NCI-H146 (cell line): Measurements from ENCODE around the gene CYYR1.
"Not testable (repeated sequence)": the region's sequence is repeated elsewhere in the genome, so short reads cannot be mapped to it uniquely, and the experiment has no call there.

Experiments used
- DNase-seq: peaks from one replicate; lab custom pipeline; 2025; lab: John Stamatoyannopoulos, UW

CYYR1 gene

DNA sequence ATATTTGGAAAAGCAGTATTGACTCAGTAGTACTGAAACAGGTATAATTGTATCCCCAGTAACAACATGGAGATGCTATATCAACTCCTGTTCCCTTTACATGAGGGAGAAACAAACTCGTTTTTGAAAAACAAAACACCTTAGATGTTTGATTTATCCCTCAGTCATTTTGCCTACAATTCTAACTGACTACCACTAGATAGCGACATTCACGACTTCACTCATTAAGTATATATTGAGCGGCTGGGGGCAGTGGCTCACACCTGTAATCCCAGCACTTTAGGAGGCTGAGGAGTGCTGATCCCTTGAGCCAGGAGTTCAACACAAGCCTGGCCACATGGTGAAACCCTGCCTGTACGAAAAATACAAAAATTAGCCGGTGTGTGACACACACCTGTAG, 83.3 kb downstream of the CYYR1 start:
- DNase-seq: no peak

DNA sequence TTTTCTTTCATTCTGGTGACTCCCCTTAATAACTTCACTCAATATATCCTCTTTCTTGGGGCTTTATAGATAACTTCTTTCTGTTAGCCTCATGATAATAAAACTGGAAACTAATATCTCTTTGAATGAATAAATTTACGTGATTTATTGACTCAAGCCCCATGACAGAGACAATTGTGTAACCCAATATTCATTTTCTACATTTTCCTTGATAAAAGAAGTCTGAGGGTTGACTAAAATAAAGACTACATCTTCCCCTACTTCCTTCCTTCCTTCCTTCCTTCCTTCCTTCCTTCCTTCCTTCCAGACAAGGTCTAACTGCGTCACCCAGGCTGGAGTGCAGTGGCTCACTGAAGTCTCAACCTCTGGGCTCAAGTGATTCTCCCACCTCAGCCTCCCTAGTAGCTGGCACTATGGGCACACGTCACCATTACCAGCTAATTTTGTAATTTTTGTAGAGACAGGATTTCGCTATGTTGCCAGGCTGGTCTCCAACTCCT, 85.1 kb downstream of the CYYR1 start:
- no peak for DNase-seq

DNA sequence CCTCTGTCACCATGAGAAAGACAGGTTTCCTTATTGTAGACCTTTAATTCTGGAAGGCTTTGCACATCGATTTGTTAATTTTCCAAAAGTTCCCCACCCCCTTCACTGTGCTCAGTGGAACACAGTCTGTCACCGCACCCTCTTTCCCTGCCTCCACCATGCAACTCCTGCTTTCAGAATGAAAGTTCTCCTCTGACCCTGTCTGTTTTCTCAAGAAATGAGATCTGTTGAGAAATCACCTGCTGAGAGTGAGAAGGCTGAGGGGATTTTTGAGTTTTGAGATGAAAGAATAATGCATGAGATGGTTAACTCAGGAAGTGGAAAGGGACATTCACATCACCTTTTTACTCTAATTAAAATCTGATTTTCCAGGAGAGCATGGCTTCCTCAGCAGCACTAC, 99.6 kb downstream of the CYYR1 start:
- no peak for DNase-seq

DNA sequence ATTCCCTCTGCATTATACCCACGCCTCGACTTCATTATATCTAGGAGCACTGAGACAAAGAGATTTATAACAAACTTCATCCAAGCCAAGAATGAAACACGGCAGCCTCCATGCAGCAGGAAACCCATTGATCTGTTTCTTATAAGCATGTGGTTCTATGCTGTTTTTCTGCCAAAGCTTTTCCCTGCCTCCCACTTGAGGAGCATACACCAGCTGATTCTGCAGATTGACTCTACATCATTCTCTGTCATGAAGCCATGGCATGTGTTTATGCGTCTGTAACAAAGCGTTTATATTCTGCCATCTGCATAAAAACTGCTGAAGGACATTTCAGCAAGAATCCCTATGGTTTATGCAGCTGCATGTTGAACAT, 102.0 kb downstream of the CYYR1 start:
- DNase-seq: no peak

DNA sequence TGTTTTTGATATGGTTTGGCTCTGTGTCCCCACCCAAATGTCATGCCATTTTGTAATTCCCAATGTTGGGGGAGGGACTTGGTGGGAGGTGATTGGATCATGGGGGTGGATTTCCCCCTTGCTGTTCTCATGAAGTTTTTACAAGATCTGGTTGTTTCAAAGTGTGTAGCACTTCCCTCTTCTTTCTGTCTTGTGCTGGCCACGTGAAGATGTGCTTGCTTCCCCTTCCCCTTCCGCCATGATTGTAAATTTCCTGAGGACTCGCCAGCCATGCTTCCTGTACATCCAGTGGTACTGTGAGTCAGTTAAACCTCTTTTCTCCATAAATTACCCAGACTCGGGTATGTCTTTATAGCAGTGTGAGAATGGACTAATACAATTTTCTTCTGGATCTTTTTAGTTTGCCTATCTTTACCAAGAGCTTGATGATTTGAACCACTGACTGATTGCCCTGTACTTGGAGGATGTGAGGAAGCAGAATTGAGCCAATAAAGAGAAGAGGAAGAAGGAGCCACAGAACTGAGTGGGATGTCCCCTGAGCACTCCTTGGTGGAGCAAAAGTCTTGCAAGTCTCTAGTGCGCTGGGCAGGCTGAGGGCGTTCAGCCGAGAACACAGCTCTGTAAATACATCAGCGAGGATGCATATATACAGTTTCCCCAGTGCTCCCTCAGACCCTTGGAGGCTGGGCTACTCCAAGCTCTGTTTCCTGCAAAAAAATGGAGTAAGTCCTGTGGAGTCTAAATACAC, 102.6 kb downstream of the CYYR1 start:
- no peak for DNase-seq

DNA sequence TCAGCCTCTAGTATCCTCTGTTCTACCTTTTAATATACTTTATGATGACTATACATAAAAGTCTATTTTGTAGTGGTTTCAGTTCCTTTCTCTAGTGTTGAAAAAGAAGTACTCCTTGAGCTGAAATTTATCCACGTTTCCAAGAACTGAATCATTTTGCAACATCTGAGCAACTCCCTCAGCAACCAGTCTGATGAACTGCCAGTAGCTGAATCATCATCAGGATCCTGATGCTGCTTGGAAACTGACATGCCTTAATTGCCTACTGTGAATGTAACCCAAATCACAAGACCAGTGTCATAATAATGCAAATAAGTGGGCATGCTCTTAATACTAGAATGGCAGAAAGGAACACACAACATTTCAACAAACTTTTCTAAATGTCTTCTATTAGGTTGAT, 103.3 kb downstream of the CYYR1 start:
- no peak for DNase-seq

DNA sequence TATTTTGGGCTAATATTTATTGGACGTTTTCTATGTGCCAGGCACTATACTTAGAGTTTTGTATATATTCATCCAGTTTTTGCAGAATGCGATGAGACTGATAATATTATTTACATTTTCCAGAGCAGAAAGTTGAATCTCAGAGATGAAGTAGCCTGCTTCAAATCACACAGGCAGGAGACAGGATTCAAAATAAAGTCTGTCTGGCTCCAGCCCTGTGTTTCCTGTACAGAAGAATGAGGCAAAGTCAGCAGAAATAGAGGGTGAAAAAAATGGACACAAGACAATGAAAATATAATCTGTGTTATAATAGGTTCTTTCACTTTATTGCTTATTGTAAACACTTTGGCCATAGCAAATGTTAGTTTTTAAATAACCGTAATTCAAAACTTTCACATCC, 107.2 kb downstream of the CYYR1 start:
- DNase-seq: no peak

DNA sequence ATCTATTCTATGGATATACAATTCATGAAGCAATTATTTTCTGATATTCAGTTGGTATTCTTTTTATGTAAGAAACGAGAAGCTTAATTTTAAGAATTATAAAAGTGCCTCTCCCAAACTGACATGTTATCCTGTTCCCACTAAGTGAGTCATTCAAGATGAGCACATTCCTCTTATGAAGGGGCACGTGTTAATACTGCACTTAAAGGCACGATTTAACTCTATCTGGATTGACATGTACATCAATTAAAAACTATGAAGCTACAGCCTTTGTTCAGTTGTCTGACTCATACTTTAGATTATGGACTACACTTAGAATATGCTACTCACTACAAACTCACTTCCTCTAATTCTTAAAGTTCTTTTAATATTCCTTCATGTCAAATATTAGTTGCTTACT, 111.6 kb downstream of the CYYR1 start:
- no peak for DNase-seq

DNA sequence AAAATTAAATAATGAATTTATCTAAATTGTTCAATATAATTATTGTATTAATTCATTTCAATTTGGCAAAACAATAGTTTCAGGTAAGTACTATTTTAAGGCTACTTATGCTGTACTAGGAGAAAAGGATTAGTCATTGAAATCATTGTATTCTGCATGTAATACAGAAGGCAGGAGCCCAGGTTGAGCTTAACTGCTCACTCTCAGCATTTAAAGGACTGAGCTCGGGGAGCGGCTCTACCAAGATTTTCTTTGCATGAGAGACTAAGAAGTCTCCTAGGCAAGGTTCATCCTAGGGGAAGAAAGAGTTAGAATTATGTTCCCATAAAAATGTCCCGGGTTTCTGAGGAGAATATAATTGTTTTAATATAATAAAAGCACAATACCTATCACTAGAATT, 112.5 kb downstream of the CYYR1 start:
- DNase-seq: no peak

DNA sequence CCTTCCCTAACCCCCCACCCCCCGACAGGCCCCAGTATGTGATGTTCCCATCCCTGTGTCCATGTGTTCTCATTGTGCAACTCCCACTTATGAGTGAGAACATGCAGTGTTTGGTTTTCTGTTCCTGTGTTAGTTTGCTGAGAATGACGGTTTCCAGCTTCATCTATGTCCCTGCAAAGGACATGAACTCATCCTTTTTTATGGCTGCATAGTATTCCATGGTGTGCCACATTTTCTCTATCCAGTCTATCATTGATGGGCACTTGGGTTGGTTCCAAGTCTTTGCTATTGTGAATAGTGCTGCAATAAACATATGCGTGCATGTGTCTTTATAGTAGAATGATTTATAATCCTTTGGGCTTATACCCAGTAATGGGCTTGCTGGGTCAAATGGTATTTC, 114.2 kb downstream of the CYYR1 start:
- DNase-seq: not testable (repeated sequence)

DNA sequence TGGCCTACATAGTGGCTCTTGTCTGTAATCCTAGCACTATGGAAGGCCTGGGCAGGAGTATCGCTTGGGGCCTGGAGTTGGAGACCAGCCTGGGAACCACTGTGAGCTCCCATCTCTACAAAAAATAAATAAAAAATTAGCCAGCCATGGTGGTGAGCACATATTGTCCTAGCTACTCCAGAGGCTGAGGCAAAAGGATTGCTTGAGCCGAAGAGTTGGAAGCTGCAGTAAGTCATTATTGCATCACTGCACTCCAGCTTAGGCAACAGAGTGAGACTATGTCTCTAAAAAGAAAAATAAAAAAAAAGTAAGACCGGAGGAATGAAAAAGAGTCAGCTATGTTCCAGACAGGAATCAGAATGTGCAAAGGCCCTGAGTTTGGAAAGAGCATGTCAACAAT, 115.3 kb downstream of the CYYR1 start:
- no peak for DNase-seq

DNA sequence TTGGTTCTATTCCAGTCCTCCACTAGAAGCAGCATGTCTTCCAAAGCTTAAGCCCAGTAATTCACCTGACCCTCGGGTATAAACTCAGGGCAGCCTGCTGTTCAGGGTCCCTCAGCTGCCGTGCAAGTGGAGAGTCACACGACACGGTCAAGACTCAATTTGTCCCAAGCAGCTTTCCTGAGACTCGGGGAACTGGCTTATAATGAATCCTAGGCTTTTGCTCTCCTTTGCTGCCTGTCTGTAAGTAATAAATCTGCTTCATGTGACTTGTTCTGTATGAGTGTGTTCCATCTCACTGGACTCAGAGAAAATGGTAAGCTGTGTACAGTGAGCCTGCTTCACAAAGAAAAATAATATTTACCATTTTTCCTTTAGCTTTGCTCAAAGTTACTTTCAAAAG, 119.8 kb downstream of the CYYR1 start:
- DNase-seq: no peak

DNA sequence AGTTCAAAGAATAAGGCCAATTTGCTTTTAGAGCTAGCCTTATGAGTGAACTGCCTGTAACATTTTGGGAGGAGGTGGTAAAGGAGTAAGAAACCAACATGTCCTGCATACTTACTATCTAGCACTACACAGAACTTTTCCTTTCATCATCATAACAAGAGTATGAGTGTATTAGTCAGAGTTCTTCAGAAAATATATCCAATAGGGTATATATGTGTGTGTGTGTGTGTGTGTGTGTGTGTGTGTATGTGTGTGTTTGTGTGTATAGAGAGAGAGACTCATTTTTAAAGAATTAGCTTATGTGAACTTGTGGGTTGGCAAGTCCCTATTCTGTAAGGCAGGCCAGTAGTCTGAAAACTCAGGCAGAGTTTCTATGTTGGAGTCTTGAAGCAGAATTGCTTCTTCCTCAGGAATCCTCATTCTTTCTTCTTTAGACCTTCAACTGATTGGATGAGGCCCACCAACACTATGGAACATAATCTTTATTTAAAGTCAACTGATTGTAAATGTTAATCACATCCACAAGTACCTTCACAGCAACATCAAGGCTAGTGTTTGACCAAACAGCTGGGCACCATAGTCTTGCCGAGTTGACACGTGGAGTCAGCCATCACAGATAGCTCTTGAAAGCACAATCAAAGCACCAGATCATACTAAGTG, 121.9 kb downstream of the CYYR1 start:
- DNase-seq: no peak

DNA sequence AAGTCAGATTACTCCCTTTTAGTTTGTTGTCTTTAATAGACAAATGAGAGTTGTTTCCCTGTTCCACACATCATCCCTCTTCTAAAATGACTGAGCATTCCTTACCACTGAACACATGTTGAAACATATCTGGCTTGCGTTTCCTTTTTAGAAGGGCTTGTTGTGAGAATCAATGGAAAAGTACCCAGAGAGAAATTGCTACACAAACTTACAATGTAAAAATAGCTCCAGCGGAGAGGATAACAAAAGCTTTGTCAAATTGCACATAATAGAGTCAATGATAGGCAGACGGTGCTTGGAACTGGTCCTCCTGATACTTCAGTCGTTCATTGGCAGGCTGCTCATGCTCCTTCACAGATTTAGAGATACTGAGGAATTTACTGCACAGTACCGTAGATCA, 123.9 kb downstream of the CYYR1 start:
- DNase-seq: no peak

DNA sequence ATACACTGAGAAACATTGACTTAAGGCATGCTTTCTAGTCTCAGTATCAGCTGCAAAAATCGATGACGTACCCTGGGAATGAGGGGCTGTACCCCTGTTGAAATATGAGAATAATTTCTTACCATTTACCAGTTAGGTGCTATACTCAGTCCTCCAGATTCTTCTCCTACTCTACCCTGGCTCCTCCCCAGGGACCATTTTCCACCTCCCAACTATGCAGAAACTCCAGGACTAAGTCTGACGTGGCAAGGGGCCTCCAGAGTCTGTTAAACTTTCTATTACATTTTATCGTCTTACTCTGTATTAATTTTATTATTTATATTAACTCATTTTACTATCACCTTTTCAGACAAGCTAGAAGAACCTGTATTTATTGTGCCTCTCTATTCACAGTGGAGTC, 124.3 kb downstream of the CYYR1 start:
- DNase-seq: no peak

DNA sequence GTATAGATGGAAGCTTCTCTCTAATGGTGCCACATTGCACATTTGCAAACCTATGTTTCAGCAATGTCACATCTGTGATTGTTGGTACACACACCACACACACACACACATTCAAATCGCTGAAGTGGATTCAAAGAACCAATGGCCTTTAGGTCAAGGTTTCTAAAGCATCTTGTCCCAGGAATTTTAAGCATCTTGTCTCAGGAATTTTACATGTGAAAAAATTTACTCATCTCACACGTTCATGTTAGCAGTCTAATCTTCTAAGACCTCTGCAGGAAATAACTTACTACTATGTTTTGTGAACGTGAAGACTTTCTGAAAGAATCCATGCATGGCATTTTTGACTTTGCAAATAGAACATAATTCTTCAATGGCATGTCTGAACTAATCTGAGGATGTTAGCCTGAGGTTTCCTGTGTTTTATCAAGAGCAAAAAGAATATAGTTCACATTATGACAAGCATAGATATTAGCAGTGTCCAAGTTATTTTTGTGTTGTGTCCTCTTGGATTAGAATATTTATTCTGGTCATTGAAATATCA, 125.1 kb downstream of the CYYR1 start:
- DNase-seq: no peak

DNA sequence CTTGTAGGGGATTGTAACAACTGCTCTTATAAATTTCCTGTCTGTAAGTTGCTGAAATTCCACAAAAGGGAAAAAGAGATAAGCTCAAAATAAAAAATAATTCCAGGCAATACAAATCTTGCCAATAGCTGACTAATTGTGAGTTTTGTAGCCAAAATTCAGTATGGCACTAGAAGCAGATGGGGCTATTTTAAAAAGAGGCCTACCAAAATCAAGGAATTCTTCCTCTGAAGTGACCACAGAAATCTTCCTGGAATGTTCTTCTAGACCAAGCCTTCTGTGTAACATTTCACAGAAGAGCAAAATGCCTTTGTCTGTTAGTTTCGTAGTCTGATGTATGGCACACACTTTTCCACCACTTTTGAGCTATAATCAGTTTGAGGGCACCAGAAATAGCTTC, 127.6 kb downstream of the CYYR1 start:
- no peak for DNase-seq

DNA sequence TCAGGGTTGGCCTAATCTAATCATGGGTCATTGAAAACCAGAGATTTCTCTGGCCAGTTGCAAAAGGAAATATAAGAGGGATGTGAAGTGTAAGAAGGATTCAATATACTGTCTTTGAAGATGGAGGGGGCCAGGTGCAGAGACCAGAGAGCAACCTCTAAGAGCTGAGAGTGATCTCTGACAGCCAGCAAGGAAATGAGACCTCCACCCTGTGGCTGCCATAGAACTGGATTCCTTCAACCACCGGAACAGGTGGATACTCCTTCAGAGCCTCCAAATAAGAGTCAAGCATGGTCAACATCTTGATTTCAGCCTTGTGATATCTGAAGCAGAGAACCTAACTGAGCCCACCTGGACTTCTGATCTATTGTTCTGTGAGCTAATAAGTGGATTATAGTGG, 128.4 kb downstream of the CYYR1 start:
- DNase-seq: no peak

DNA sequence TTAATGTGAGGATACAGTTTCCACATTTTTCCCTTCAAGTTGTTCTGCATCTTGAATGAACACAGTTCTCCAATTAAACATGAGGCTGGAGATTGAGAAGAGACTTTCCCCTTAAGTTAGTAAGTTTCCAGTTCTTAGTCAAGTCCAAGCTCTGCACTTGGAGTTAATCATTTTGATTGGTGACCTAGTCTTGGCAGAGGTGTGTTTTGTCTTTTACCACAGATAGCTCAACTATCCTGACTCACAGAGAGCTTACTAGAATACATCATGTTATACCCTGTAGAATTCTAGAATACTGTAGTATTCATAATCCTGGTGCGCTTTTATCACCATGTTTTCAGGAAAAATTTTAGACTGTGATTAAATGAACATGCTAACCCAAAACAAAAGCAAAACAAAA, 129.2 kb downstream of the CYYR1 start:
- no peak for DNase-seq

DNA sequence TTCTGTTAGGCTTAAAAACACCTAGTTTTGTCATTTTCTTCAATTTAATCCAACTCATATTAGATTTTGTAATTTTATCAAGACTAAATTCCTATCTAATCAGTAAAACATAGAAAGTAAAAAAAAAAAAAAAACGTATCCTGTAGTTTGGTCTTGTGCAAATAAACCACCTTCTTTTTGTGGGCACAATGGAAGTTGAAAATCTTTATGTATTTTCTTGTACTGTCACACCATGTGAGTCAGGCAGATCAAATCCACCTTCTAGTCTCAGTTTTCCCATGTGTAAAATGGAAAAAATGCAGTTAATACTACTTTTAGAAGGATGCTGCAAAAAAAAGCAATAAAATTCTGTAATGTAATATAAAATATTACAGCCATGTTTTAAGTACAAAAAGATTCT, 129.8 kb downstream of the CYYR1 start:
- DNase-seq: no peak

DNA sequence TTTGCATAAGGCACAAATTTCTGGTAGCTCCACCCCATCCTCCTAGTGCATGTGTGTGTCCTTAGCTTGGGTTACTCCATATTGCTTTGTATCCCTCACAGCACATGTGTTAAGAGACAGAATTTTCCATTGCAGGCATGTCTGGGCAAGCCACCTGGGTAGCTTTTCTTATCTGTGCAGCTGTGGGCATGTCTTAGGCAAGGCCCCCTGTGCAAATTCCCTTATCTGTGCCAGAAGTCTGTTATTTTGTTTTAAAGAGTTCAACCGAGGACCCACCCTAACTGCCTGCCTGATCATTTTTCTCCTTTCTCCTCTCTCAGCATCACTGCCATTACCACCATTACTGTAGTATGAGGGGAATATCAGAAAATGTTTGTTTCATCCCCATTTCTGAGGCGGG, 131.9 kb downstream of the CYYR1 start:
- no peak for DNase-seq

DNA sequence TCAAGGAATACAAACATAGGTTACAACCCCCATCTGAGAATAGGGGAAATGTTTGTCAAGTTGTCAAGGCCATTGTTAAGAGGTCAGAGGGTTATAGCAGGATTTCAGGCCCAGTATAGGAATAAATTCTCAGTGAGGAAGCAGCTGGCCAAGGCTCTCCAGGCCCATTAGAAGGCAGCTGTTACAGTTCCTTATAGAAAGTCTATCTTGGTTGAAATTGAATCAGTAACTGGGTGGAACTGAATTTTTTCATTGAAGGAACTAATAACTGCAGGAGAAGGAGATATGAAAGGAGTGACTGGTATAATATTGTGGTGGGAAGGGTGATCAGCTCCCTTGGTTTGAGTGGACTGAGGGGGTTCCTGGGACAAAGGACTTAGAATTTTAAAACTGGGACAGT, 134.1 kb downstream of the CYYR1 start:
- no peak for DNase-seq

DNA sequence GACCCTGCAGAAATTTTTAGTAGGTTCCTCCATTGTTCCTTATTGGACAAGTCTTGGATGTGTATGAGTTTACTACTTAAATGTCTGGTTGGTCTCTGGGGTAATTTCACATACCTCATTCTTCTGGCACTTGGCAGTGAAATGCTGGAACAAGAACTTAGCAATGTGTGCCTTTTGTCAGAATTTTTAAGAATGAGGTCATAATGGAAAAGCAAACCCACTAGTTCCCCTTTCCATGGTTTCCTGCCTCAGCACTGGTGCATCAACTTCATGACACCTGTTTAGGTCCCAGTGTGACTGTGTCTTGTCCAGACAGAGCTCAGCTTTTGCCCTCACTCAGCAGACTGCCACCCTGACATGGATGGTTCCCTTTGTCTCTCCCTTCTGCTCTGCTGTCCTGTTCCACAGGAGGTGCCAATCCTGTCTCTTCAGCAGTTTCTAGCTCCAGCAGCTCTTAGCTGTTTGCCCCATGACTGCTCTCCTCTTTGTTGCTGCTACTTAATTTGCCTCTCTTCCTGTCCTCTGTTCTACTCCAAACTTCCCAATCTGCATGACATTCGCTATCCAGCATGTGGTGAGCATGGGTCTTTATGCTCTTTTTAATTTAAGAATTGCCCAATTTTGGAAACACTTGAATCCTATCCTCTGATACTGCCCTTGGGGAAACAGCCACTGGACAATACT, 135.6 kb downstream of the CYYR1 start:
- DNase-seq: no peak
